Measurements from ENCODE around the gene MYCBPAP.

MYCBPAP gene

DNA sequence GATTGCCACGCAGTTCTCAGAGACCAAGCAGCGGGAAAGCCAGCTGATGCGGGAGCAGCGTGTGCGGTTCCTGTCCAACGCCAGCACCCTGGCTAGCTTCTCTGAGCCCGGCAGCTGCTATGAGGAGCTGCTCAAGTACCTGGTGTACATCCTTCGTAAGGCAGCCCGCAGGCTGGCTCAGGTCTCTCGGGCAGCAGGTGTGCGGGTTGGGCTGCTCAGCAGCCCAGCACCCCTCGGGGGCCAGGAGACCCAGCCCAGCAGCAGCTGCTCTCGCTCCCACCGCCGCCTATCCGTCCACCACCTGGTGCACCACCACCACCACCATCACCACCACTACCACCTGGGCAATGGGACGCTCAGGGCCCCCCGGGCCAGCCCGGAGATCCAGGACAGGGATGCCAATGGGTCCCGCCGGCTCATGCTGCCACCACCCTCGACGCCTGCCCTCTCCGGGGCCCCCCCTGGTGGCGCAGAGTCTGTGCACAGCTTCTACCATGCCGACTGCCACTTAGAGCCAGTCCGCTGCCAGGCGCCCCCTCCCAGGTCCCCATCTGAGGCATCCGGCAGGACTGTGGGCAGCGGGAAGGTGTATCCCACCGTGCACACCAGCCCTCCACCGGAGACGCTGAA, 67.5 kb downstream of the MYCBPAP start:
- Histone ChIP-seq H3K27ac (ENCODE audit: low read length) (no peak overlapping the region), H3K27me3 (ENCODE audit: control insufficient read depth, insufficient read depth, low read length) (no peaks in the 10 kb centered on the region), H3K9me3 (ENCODE audit: control insufficient read depth, low read depth, low read length) (no peaks in the 10 kb centered on the region), H3K4me3 (ENCODE audit: low read length) (no peak overlapping the region), H3K9ac (ENCODE audit: low read length) (no peak overlapping the region), H3K36me3 (ENCODE audit: control insufficient read depth, low read depth, low read length) (no peaks in the 10 kb centered on the region), H3K4me1 (ENCODE audit: control insufficient read depth, low read depth, low read length) (peaks cover 3% of the 10 kb centered on the region)

GRCh38 chr17:50576864-50577263, 68.6 kb downstream of the MYCBPAP start:
- H3K27me3 ChIP-seq (ENCODE audit: control insufficient read depth, insufficient read depth, low read length), result no peaks in the 10 kb centered on the region
- no peak overlapping the region for H3K27ac ChIP-seq (ENCODE audit: low read length)
- no peaks in the 10 kb centered on the region for H3K9me3 ChIP-seq (ENCODE audit: control insufficient read depth, low read depth, low read length)
- H3K4me3 ChIP-seq (ENCODE audit: low read length), result no peak overlapping the region
- no peaks in the 10 kb centered on the region for H3K36me3 ChIP-seq (ENCODE audit: control insufficient read depth, low read depth, low read length)
- H3K9ac ChIP-seq (ENCODE audit: low read length), result no peak overlapping the region
- H3K4me1 ChIP-seq (ENCODE audit: control insufficient read depth, low read depth, low read length), result peaks cover 5% of the 10 kb centered on the region

DNA sequence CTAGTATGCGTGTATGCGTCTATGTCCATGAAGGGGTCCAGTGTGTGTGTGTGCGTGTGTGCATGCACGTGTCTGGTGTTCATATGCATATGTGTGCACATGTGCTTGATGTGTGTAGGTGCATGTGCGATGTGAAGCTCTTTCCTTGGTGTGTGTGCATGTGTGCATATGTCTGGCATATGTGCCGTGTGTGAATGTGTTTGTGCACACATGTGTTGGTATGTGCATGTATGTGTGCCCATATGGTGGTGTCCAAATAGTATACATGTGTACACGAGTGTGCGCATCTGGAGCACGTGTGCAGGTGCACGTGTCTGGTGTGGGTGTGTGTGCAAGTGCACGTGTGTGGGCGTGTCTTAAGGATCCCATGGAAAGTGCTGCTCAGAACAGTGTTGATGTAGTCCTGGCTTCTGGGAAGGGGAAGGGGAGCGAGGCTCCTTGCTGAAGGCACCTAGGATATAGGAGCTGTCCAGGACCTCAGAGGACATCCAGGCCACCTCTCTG, 69.3 kb downstream of the MYCBPAP start:
- Histone ChIP-seq H3K4me3 (ENCODE audit: low read length) (no peak overlapping the region), H3K9me3 (ENCODE audit: control insufficient read depth, low read depth, low read length) (no peaks in the 10 kb centered on the region), H3K36me3 (ENCODE audit: control insufficient read depth, low read depth, low read length) (no peaks in the 10 kb centered on the region), H3K27ac (ENCODE audit: low read length) (no peak overlapping the region), H3K4me1 (ENCODE audit: control insufficient read depth, low read depth, low read length) (peaks cover 5% of the 10 kb centered on the region), H3K9ac (ENCODE audit: low read length) (no peak overlapping the region), H3K27me3 (ENCODE audit: control insufficient read depth, insufficient read depth, low read length) (no peaks in the 10 kb centered on the region)

DNA sequence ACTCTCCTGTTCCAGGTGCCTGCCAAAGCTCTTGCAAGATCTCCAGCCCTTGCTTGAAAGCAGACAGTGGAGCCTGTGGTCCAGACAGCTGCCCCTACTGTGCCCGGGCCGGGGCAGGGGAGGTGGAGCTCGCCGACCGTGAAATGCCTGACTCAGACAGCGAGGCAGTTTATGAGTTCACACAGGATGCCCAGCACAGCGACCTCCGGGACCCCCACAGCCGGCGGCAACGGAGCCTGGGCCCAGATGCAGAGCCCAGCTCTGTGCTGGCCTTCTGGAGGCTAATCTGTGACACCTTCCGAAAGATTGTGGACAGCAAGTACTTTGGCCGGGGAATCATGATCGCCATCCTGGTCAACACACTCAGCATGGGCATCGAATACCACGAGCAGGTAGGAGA, 69.9 kb downstream of the MYCBPAP start:
- Histone ChIP-seq H3K4me3 (ENCODE audit: low read length) (no peak overlapping the region), H3K27me3 (ENCODE audit: control insufficient read depth, insufficient read depth, low read length) (no peaks in the 10 kb centered on the region), H3K27ac (ENCODE audit: low read length) (no peak overlapping the region), H3K36me3 (ENCODE audit: control insufficient read depth, low read depth, low read length) (no peaks in the 10 kb centered on the region), H3K9me3 (ENCODE audit: control insufficient read depth, low read depth, low read length) (no peaks in the 10 kb centered on the region), H3K4me1 (ENCODE audit: control insufficient read depth, low read depth, low read length) (peaks cover 5% of the 10 kb centered on the region), H3K9ac (ENCODE audit: low read length) (no peak overlapping the region)

DNA sequence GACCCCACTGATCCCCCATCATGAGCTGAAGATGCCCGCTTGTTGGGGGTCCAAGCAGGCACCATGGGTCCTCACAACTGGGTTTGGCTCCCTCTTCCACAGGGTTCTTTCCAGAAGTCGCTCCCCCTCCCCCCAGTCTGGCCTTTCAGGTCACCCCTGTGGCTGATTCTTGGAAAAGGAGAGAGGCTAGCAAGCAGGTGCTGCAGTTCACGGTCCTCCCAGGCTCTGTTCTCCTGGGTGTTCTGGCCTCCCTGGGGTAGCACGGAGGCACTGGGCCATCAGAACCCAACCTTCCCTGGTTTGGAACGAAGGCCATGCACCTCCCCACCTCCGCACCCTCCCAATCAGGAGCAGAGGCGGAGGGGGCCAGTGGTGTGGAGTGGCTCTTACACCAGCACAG, 71.2 kb downstream of the MYCBPAP start:
- no peak overlapping the region for H3K9ac ChIP-seq (ENCODE audit: low read length)
- no peaks in the 10 kb centered on the region for H3K9me3 ChIP-seq (ENCODE audit: control insufficient read depth, low read depth, low read length)
- no peak overlapping the region for H3K4me3 ChIP-seq (ENCODE audit: low read length)
- no peaks in the 10 kb centered on the region for H3K27me3 ChIP-seq (ENCODE audit: control insufficient read depth, insufficient read depth, low read length)
- no peaks in the 10 kb centered on the region for H3K36me3 ChIP-seq (ENCODE audit: control insufficient read depth, low read depth, low read length)
- H3K4me1 ChIP-seq (ENCODE audit: control insufficient read depth, low read depth, low read length), result peaks cover 5% of the 10 kb centered on the region
- no peak overlapping the region for H3K27ac ChIP-seq (ENCODE audit: low read length)

- Histone ChIP-seq H3K36me3 (ENCODE audit: control insufficient read depth, low read depth, low read length) (no peaks in the 10 kb centered on the region), H3K4me3 (ENCODE audit: low read length) (no peak overlapping the region), H3K9ac (ENCODE audit: low read length) (no peak overlapping the region), H3K27me3 (ENCODE audit: control insufficient read depth, insufficient read depth, low read length) (no peaks in the 10 kb centered on the region), H3K27ac (ENCODE audit: low read length) (no peak overlapping the region), H3K9me3 (ENCODE audit: control insufficient read depth, low read depth, low read length) (no peaks in the 10 kb centered on the region), H3K4me1 (ENCODE audit: control insufficient read depth, low read depth, low read length) (peaks cover 5% of the 10 kb centered on the region)
Measured at GRCh38 chr17:50580646-50581045, 72.4 kb downstream of the MYCBPAP start.
